WTC11 (cell line): Measurements from ENCODE around the gene OR52I2.

Experiments
- ELF4 ChIP-seq: sonication (generic); formaldehyde crosslinking; IDR thresholded peaks from 2 replicates; pipeline ENCODE4 v1.8.1; 2022; ENCODE audit warnings: low read depth, mild to moderate bottlenecking, moderate library complexity, missing genetic modification reagents
- MAX ChIP-seq: sonication (generic); formaldehyde crosslinking; IDR thresholded peaks from 2 replicates; pipeline ENCODE4 v1.8.0; 2022; ENCODE audit warnings: mild to moderate bottlenecking, missing genetic modification reagents
- NR1H2 ChIP-seq: sonication (generic); formaldehyde crosslinking; IDR thresholded peaks from 2 replicates; pipeline ENCODE4 v1.9.0; 2021; ENCODE audit warnings: mild to moderate bottlenecking, moderate library complexity, missing genetic modification reagents
- SMAD4 ChIP-seq: sonication (generic); formaldehyde crosslinking; IDR thresholded peaks from 2 replicates; pipeline ENCODE4 v1.8.0; 2022; ENCODE audit warnings: mild to moderate bottlenecking, missing genetic modification reagents
- TF ChIP-seq, protein P1 (sequence below): sonication (generic); formaldehyde crosslinking; IDR thresholded peaks from 2 replicates; pipeline ENCODE4 v1.8.1; 2023; ENCODE audit warnings: mild to moderate bottlenecking, missing genetic modification reagents
- TF ChIP-seq, protein P2 (sequence below): fragments of 200-600 bp; IDR thresholded peaks from 2 replicates; pipeline ENCODE4 v1.8.0; 2022; ENCODE audit warnings: antibody characterized with exemption
- TF ChIP-seq, protein P3 (sequence below): sonication (generic); formaldehyde crosslinking; IDR thresholded peaks from 2 replicates; pipeline ENCODE4 v1.8.0; 2022; ENCODE audit warnings: mild to moderate bottlenecking, missing genetic modification reagents

DNA sequence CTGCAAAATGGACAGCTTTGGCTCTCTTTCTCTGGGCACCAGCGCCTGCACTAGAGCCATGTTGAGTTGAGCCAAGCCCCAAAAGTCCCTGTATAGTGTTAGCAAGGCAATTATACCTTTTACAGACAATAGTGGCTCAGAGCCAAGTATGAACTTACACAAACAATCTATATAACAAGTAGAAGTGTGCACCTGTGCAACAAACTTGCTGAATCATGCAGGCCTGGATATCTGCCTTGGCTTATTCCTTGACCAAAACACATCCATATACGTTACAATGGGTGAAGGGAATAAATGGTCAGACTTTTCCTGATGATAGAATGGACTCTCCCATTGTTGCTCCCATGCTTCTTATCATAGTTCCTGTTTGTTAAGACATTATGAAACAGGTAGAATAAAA, 3.8 kb upstream of the OR52I2 start:
- TF ChIP-seq, protein P1, sequence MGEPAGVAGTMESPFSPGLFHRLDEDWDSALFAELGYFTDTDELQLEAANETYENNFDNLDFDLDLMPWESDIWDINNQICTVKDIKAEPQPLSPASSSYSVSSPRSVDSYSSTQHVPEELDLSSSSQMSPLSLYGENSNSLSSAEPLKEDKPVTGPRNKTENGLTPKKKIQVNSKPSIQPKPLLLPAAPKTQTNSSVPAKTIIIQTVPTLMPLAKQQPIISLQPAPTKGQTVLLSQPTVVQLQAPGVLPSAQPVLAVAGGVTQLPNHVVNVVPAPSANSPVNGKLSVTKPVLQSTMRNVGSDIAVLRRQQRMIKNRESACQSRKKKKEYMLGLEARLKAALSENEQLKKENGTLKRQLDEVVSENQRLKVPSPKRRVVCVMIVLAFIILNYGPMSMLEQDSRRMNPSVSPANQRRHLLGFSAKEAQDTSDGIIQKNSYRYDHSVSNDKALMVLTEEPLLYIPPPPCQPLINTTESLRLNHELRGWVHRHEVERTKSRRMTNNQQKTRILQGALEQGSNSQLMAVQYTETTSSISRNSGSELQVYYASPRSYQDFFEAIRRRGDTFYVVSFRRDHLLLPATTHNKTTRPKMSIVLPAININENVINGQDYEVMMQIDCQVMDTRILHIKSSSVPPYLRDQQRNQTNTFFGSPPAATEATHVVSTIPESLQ (CRISPR knock-in tag): no peak
- TF ChIP-seq ELF4 (CRISPR knock-in tag): no peak
- TF ChIP-seq, protein P2, sequence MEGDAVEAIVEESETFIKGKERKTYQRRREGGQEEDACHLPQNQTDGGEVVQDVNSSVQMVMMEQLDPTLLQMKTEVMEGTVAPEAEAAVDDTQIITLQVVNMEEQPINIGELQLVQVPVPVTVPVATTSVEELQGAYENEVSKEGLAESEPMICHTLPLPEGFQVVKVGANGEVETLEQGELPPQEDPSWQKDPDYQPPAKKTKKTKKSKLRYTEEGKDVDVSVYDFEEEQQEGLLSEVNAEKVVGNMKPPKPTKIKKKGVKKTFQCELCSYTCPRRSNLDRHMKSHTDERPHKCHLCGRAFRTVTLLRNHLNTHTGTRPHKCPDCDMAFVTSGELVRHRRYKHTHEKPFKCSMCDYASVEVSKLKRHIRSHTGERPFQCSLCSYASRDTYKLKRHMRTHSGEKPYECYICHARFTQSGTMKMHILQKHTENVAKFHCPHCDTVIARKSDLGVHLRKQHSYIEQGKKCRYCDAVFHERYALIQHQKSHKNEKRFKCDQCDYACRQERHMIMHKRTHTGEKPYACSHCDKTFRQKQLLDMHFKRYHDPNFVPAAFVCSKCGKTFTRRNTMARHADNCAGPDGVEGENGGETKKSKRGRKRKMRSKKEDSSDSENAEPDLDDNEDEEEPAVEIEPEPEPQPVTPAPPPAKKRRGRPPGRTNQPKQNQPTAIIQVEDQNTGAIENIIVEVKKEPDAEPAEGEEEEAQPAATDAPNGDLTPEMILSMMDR: no peak
- TF ChIP-seq, protein P3, sequence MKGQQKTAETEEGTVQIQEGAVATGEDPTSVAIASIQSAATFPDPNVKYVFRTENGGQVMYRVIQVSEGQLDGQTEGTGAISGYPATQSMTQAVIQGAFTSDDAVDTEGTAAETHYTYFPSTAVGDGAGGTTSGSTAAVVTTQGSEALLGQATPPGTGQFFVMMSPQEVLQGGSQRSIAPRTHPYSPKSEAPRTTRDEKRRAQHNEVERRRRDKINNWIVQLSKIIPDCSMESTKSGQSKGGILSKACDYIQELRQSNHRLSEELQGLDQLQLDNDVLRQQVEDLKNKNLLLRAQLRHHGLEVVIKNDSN (CRISPR knock-in tag): no peak
- TF ChIP-seq NR1H2 (CRISPR knock-in tag): no peak
- TF ChIP-seq SMAD4 (CRISPR knock-in tag): no peak
- no peak for TF ChIP-seq MAX (CRISPR knock-in tag)
